Activated CD8-positive, alpha-beta memory T cell treated with anti-CD3 and anti-CD28 coated beads, Interleukin-2, amount 50 U/mL, for 1 hour (primary cell): ENCODE data around the gene DCP2.

Experiments used
- DNase-seq: peaks from one replicate; pipeline ENCODE4 v3.0.0-alpha.2; 2020; ENCODE audit errors: extremely low read depth

The DCP2 gene

DNA sequence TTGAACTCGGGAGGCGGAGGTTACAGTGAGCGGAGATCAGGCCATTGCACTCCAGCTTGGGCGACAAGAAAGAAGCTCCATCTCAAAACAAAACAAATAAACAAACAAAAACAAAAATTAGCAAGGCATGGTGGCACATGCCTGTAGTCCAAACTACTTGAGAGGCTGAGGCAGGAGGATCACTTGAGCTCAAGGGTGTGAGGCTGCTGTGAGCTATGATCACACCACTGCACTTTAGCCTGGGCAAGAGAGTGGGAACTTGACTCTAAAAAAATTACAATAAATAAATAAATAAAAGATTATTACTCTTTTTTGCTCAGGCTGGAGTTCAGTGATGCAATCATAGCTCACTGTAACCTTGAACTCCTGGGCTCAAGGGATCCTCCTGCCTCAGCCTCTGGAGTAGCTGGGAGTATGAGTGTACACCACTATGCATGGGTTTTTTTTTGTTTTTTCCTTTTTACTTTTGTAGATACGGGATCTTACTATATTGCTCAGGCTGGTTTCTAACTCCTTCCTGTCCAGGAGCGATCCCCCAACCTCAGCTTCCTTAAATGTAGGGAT lies 9.0 kb upstream of the DCP2 start:
- DNase-seq = no peak

DNA sequence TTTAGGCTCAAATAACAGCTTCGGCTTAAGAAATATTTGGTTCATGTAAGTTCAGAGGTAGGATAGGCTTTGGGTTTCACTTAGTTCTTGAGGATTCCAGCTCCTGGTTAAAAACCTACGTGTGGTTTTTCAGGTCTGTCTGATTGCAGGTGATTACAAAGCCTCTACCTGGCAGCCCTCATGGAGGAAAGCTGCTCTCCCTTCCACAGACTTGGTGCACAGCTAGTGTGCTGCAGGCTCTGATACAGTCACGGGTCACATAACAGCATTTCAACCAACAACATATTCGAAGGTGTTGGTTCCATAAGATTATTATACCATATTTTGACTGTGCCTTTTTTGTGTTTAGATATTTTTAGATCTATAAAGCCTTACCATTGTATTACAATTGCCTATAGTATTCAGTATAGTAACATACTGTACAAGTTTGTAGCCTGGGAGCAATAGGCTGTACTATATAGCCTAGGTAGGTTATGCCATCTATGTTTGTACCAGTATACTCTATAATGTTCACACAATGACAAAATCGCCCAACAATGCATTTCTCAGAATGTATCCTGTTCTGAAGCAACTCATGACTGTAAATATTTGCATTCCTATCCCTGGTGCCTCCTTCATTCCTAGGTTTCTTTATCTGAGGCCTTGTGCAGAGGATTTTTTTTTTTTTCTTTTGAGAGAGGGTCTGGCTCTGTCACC lies 8.0 kb upstream of the DCP2 start:
- DNase-seq = no peak

DNA sequence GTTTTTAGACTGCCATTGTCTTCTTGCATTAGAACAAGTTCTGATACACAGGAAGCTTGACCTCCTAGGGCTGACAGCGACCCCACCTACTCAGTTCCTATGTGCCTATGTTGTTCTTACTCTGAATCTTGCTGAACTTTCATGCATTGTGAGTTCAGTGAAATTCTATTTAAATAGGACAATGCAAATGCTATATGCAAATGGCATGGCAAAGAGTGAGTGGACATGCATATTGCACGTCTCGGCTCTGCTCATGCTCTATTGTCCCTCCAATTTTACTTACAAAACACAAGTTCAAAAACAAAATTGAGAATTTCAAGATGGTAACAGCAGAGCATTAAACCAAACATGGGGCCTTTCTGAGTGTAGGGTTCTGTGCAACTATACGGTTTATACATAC lies 5.3 kb upstream of the DCP2 start:
- DNase-seq = no peak

DNA sequence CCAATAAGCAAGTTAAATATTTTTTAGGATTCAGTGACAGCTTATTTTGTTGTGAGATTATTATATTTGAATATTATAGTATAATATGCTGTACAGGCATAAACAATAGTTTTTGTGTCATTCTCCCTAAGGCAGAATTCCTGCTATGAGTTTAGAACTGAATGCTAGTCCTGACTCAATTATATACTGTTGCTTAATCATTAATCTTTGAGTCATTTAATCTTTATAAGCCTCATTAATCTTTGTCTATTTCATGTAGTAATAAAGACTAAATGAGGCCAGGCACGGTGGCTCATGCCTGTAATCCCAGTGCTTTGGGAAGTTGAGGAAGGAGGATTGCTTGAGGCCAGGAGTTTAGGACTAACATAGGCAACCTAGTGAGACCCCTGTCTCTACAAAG lies 3.6 kb upstream of the DCP2 start:
- DNase-seq = no peak

DNA sequence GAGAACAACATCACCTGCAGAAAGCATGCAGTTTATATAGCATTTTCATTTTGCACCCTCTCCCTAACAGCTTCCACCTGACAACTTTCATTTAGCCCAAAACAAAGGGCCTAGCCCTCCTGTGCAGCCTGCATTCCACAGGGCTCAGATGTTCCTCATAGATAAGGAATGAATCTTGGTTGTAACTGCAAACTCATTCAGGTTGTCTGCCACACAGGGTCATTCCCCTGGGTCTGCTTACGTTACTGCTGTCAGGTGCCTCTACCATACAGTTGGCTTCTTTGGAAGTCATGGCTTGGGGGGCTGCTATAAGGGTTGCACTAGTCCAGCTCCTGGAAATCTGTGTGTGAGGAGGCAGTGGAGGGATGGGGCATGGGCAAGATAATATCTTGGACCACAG lies 2.7 kb upstream of the DCP2 start:
- no peak for DNase-seq

DNA sequence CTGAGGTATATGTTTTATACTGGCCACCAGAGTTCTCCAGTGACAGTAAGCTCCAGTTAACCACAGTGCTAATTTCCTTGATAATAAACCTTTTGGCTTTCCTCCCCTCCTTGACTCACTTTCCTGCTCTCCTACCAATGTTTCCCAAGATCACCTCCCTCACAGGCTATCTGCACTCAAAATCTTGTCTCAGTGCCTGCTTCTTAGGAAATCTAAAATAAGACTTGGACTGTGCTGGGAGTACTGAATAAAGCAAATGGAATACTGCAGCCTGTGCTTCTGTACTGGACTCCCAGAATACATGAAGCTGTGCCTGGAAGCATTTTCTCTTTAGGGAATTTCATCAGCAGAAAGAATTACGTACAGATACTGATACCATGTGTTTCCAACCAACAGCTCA lies 1.7 kb upstream of the DCP2 start:
- no peak for DNase-seq

DNA sequence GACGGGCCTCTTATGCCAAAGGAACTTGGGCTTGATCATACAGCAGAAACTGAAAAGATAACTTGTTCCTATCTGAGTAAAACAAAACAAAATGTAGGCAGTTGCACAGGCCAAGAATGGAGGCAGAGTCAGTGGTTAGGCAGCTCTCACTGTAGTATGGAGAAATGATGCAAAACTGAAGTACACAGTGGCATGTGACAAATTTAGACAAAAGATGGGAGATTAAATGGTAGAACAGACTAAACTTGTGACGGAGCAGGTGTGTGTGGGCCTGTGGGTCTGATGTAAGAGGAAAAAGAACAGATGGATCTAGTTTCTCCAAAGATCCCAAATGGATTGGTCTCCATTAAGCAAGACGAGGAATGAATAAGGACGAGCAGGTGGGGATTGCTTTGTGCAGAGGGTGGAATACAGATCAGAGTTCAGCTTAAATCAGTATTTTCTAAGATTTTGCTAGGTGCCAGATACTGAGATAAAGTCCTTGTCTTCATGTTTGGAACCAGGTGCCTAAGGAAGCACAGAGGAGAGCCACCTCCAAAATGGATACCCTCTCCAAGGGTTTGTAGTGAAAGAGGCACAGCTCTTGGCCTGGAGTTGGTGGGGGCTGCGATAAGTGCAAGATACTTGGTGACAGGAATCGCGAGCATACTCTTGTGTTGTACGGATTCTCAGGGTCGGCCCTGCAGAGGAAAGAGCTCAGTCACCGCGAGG lies 722 bp upstream of the DCP2 start:
- no peak for DNase-seq

DNA sequence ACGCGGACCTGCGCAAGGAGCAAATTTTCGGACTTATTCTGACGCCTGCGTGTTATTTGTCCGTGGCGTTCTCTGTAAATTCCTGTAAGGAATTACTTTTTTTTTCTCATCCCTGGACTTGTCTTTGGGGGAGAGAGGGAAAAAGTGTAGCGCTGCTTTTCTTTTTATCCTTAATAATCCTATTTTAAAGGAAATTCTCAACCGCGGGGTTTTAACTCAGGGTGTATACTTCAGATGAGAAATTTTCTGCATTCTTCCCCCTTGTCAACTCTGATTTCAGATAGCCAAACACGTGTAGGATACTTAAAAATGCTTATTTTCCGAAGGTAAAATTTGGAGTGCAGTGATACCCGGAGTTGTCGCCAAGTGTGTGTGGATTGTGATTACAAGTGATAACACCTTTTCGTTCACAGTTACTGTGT lies 853 bp downstream of the DCP2 start:
- DNase-seq = no peak

DNA sequence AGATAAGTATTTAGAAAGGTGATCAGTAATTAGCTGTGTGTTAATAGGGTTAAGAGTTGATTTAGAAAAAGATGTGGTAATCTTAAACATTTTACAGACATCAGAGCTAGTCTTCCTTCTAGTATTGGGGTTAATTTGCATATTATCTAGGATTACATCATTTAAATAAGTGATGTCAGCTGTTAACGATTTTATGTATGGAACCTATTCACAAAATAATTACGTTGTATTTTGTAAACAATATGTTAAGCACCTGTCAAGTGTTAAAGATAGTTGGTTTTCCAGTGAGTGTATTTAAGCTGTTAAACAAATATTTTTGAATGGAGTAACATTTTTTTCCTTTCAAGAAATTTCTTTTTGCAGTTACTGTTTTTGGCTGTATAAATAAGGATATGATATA lies 2.2 kb downstream of the DCP2 start:
- DNase-seq = no peak

DNA sequence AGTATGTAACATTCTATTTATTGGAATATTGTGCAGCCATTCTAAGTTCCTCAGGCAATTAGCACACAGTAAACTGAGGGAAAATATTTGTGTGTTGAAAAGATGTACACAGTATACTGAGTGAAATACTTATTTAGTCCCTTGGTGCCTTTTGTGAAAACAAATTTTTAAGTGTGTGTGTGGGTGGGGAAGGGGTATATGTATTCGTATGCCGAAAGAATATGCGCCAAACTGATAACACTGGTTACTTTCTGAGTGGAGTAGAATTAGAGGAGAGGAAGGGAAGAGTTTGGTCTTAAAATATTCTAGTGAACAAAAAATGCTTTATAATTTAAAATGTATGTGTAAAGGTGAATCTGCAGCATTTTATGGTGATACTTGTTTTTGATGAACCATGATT lies 3.1 kb downstream of the DCP2 start:
- no peak for DNase-seq

DNA sequence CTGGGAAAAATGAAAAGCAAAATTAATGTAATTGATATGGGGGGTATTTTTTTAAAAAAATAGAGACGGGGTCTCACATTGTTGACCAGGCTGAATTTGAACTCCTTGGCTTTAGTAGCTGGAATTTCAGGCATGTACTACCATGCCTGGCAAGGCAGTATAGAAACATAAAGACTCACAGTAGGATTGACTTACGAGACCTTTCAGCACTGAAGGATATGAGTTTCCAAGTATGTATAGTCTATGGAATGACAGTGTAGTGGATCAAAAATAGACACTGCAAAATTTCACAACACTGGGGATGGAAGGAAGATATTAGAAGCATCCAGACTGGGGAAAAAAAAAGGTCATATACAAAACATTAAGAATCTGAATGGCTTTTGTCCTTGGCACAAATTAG lies 6.8 kb downstream of the DCP2 start:
- DNase-seq = no peak

DNA sequence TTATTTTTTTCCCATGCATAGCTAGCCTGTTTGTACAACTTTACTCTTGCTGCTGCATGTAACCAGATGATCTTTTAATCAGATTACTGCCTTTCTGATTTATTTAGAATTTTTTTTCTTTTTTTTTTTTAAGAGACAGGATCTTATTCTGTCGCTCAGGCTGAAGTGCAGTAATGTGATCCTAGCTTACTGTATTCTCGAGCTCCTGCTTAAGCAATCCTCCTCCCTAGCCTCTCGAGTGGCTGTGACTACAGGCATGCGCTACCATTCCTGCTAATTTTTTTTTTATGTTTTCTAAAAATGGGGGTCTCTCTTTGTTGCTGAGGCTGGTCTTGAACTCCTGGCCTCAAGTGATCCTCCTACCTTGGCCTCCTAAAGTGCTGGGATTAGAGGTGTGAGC lies 9.6 kb downstream of the DCP2 start:
- DNase-seq = no peak

DNA sequence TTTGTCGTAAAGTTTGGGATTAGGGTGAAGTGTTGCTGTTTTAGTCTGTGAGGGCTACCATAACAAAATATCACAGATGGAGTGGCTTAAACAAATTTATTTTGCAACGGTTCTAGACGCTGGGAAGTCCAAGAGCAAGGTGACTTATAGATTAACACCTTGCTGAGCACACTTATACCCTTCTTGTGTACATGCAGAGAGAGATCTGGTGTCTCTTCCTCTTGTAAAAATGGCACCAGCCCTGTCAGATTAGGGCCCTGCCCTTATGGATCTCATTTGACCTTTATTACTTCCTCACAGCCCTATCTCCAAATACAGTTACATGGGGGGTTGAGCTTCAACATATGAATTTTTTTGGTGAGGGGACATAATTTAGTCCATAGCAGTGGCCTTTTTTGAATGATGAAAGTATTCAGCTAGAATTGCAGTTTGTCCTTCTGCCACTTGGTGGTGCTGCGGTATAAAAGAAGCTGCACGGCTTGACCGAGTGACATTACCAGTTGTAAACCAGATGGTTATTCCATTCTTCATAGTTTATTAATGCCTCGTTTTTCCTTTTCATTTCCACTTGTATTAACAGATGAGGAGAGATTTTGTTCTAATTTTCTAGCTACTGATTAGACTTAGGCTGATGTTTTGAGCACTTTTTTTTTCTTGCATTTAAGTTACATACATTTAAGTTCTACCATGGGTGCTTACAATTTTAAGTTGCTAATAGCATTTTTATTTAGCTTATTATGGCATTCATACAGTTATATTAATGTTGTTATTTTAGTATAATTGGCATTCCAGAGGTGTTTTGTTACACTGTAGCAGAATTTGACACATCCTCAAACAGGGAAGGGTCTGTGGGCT lies 19.4 kb downstream of the DCP2 start:
- peak; percentile 22 for DNase-seq

DNA sequence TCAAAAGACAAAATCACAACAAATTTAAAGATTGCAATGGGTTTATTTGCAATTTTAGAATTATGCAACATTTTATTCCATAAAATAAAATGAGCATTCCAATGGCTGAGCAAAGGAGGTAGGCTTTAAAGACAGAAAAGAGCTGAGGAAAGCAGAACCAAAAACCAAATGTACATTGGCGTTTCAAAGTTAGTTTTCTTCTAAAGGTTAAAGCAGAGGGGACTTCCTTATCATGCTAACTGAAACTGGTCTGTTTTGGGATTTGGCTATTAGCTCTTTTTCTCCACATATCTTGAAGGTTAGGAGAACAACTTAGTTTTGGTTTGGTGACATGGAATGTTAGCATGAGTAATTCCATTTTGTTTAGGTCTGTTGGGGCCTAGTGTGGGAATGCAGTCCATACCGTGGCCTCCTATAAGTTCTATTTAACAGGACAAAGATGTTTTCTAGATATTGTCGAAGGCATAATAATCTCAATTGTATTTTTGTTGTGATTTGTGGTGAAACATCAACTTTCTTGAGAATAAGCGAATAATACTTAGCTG lies 20.3 kb downstream of the DCP2 start:
- no peak for DNase-seq

DNA sequence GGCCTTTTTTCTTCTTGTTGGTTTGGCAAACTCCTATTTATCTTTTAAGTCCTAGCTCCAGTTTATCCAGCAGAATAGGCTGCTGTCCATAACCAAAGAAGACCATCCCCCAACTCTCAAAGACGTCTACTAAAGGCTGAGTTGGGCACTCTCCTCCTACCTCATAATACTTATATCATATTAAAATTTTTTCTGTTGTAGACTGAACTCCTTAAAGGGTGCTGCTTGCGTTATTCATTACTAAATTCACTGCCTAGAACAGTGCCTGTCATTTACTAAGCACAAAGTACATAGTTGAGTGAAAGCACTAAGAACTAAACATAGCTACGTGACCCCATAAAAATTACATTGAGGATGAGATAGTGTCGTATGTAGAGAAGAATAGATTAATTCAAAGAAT lies 21.7 kb downstream of the DCP2 start:
- DNase-seq = no peak

DNA sequence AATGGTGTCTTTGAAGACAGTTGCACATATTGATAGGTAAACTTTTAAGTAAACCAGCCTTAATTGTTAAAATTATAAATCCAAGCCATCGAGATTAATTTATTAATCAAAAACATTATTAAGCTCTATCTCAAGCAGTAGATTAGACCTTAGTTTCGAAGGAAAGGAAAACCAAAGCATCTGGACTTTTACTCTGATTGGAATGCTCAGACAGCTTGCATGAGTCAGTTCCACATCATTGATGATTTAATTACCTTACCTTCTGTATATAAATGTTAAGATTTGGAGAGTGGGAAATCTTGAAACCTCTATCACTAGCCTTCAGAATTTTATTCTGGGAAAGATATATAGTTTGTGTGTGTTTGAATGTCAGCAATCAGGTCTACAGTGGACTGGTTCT lies 23.9 kb downstream of the DCP2 start:
- DNase-seq = no peak

DNA sequence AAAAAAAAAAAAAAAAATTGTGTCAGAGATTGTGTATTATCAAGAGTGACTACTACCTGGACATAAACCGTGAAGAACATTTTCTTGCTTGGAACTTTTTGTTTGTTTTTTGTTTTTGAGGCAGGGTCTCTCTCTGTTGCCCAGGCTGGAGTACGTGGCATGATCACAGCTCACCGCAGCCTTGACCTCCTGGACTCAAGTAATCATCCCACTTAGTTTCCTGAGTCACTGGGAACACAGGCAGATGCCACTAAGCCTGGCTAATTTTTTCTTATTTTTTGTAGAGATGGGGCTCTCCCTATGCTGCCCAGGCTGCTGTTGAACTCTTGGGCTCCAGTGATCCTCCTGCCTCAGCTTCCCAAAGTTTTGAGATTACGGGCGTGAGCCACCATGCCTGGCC lies 25.8 kb downstream of the DCP2 start:
- DNase-seq = no peak

DNA sequence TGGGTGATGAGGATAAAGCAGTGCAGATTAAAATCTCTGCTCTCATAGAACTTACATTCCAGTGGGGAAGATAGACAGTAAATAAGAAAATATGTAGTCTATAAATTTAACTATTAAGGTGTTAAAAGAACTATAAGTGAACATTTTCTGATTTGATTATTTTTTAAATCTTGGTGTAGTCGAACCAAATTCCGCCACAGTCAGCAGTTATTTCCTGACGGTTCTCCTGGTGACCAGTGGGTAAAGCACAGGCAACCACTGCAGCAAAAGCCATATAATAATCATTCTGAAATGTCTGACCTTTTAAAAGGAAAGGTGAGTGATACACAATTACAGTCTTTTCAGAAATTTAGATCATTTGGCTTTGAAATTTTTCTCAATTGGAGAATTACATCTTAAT lies 27.2 kb downstream of the DCP2 start:
- no peak for DNase-seq

DNA sequence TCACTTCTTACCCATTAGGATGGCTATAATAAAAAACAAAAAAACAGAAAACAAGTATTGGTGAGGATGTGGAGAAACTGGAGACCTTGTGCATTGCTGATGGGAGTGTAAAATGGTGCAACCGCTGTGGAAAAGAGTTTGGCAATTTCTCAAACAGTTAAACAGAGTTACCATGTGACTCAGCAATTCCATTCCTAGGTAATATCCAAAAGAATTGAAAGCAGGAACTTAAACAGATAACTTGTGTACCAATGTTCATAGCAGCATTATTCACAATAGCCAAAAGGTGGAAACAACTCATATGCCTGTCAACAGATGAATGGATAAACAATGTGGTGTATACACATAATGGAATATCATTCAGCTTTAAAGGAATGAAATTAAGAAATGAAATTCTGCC lies 28.9 kb downstream of the DCP2 start:
- no peak for DNase-seq

DNA sequence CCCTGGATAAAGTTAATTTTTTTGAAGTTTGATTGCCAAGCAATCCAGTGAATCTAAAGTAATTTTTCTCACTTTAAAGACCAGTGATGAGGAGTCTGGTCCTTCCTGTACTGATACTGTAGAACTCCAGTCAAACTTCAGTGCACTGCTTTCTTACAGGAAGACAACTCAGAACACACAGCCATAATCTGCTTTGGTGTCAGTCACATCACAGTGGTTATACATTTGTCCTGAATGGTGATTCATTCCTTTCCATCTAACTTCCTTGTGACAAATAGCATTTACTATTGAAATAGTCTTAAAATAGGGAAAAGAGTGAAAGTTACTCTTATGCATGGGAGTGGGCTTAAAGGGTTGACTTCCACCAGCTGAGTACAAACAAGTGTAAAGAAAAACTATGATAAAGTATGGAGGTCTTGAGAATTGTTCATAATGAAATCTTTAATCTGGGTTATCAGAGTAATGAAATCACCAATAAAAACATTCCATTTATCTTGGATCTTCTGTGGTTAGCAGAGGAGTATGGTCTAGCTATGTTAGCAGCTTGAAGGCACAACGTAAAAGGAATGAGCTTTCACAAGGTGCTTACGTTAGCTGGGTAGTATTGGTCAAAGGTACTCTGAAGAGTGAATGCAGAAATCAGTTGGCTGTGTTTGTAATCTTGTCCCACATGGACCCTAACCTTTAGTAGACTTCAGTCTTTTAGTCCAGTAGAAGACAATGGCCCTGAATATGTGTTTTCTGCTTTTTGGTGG lies 41.5 kb downstream of the DCP2 start:
- DNase-seq = no peak

DNA sequence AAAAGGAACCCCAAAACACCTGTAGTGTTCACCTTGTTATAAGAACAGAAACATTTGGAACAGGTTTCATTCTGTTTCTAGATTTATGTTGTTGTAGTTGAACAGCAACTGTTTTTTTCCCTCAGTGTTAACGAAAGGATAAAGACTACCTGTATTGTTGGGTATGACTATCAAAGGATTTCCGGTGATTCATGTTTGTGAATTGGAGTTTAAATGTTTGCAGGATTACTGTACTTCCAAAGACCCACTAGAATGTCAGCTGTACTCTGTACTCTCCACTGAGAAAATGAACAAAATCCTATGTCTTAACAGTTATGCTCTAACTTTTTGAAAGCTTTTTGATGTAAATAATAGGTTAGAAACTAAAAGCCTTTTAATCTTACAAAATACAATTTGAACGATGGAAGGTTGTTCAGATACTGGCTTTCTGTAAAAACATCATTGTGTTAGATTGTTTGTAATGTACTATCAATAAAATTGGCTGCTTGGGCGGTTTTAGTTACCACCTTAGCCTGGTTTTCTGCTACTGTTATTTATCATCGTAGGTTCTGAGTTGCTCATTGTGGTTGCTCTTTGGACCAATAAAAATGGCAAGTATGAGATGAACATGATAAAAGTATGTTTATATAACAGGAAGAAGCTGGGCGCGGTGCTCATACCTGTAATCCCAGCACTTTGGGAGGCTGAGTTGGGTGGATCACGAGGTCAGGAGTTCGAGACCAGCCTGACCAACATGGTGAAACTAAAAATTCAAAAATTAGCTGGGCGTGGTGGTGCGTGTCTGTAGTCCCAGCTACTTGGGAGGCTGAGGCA lies 44.1 kb downstream of the DCP2 start:
- DNase-seq = no peak
